Midbrain (tissue), 1 donor: Measurements from ENCODE around the gene PDHA1.

Experiments
- DNase-seq: peaks from one replicate; lab custom pipeline; 2025; lab: John Stamatoyannopoulos, UW

Gene PDHA1

DNA sequence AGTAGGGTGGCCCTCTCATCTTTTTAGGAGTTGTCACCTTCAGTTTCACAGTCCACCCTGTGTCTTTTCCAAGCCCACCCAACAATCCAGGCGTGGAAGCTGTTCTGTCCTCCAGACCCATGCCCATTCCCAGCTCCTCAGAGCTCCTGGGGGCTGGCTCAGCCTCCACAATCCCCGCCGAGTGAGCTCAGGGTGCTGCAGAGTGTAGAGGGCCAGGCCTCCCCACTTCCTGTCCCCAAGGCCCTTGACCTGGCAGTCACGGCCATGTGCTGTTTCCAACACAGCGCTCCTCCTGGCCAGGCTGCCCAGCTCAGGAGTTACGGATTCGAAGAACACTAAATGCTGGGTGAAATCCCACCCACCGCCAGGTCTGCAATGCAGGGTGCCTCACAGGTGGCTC, 31.8 kb downstream of the PDHA1 start:
- DNase-seq, result no peak

GRCh38 chrX:19377799-19378198, 34.1 kb downstream of the PDHA1 start:
- no peak for DNase-seq

- DNase-seq, result no peak
Measured at GRCh38 chrX:19381326-19381725, 37.6 kb downstream of the PDHA1 start.

- DNase-seq, result peak; percentile 14
Measured at GRCh38 chrX:19382555-19383145, 38.9 kb downstream of the PDHA1 start.

GRCh38 chrX:19386679-19387078, 43.0 kb downstream of the PDHA1 start:
- DNase-seq, result no peak

DNA sequence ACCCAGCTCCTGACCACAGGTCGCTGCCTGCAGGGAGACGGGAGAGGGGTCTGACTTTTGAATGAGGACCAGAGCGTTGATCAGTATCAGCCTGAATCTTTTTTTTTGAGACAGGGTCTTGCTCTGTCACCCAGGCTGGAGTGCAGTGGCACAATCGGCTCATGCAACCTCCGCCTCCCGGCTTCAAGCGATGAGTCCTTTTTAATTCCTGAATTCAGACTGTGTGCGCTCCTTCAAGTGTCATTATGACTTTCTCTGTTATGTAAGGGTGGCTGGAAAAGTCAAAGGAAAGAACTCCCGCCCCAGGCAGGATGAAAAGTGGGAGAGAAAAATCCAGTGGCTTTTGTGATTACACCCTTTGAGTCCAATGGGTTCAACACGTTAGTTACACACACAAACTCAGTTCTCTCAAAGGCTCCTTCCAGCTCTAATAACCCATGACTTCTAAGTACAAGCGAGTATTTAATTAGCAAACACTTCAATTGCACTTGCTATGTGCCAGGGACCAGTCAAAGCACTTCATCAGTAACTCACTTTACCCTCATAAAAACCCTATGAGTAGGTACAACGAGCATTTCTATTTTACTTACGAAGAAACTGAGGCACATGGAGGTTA, 44.4 kb downstream of the PDHA1 start:
- DNase-seq, result no peak

GRCh38 chrX:19388741-19389140, 45.0 kb downstream of the PDHA1 start:
- DNase-seq, result no peak

- no peak for DNase-seq
Measured at GRCh38 chrX:19389227-19389845, 45.6 kb downstream of the PDHA1 start.

DNA sequence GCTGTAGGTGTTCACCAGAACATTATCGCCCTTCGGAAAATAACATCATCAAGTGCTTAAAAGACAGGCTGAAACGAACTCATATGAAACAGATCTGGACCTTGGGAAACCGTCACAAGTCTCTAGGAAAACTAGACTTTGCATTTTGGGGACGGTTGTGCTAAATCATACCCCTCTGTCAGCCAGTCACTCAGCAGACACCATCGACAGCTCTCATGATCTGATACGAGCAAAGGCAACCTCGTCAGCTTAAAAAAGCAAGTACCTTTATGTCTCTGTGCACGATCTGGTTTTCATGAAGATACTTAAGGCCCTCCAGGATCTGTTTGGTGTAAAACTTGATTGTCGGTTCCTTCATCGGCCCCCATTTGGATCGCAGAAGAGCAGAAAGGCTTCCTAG, 48.4 kb downstream of the PDHA1 start:
- DNase-seq, result no peak

- no peak for DNase-seq
Measured at GRCh38 chrX:19392703-19393102, 49.0 kb downstream of the PDHA1 start.

GRCh38 chrX:19403696-19404095, 60.0 kb downstream of the PDHA1 start:
- DNase-seq, result no peak

- no peak for DNase-seq
Measured at GRCh38 chrX:19410259-19410658, 66.5 kb downstream of the PDHA1 start.
